Naive thymus-derived CD4-positive, alpha-beta T cell (primary cell): ENCODE results near the gene PCBP1. TPM values are rescaled to one million over a fixed set of nuclear protein-coding genes. Genes with fewer than 3 reads are reported as not detected.

Experiments
- ATAC-seq: fragments of 150-1000 bp; cut with Tn5 transposase; 2 replicates; pipeline ENCODE4 v1.10.0; 2021; ENCODE audit warnings: mild to moderate bottlenecking, moderate library complexity
- CTCF ChIA-PET: fragments of 350-600 bp; sonication (Branson Sonifier 250); formaldehyde crosslinking; loops from one replicate; lab custom pipeline; 2021; ENCODE audit warnings: antibody characterized with exemption; lab: Charles Lee
- POLR2A ChIA-PET: fragments of 350-600 bp; sonication (Branson Sonifier 250); formaldehyde crosslinking; loops from one replicate; lab custom pipeline; 2021; ENCODE audit warnings: antibody characterized with exemption, inconsistent platforms; lab: Charles Lee
- DNase-seq, 9 donors: peaks; one replicate each; pipeline versions ENCODE4 v3.0.0 to v3.0.0-alpha.2; 2020 to 2022; ENCODE audit warnings: mixed read lengths in 1 of 9
- H3K27ac ChIP-seq: one replicate; pipeline ENCODE4 v1.7.0; 2013; ENCODE audit warnings: mild to moderate bottlenecking, low read depth, low read length, moderate library complexity
- H3K27me3 ChIP-seq, 2 donors: one replicate each; pipeline ENCODE4 v1.7.0; 2013; ENCODE audit warnings: low read length in 2 of 2, mild to moderate bottlenecking in 2 of 2, moderate library complexity in 2 of 2; ENCODE audit not compliant: control insufficient read depth in 2 of 2, insufficient read depth in 2 of 2
- H3K36me3 ChIP-seq, 3 experiments: 1 replicate in 2 of 3; 2 replicates in 1 of 3; pipeline ENCODE4 v1.7.0; 2013; ENCODE audit warnings: low read length in 3 of 3, mild to moderate bottlenecking in 3 of 3, moderate library complexity in 1 of 3; ENCODE audit not compliant: insufficient read depth in 3 of 3, control insufficient read depth in 2 of 3
- H3K4me1 ChIP-seq, 2 donors: one replicate each; pipeline ENCODE4 v1.7.0; 2013; ENCODE audit warnings: low read length in 2 of 2, mild to moderate bottlenecking in 2 of 2, moderate library complexity in 1 of 2; ENCODE audit not compliant: control insufficient read depth in 2 of 2, insufficient read depth in 2 of 2
- H3K4me3 ChIP-seq: 2 replicates; pipeline ENCODE4 v1.7.0; 2013; ENCODE audit warnings: mild to moderate bottlenecking, low read length
- H3K9me3 ChIP-seq, 3 experiments: 1 replicate in 2 of 3; 2 replicates in 1 of 3; pipeline ENCODE4 v1.7.0; 2013; ENCODE audit warnings: low read length in 3 of 3; ENCODE audit not compliant: control insufficient read depth in 2 of 3
- H3K27ac Mint-ChIP-seq, 9 donors: one replicate each; pipeline ENCODE4 v1.8.0; 2020 to 2022; ENCODE audit warnings: mixed read lengths in 9 of 9, mild to moderate bottlenecking in 8 of 9, moderate library complexity in 5 of 9, inconsistent platforms in 2 of 9
- H3K27me3 Mint-ChIP-seq, 5 donors: one replicate each; pipeline ENCODE4 v1.8.0; 2021 to 2022; ENCODE audit warnings: mixed read lengths in 5 of 5, mild to moderate bottlenecking in 1 of 5
- H3K36me3 Mint-ChIP-seq, 5 donors: one replicate each; pipeline ENCODE4 v1.8.0; 2020 to 2022; ENCODE audit warnings: mixed read lengths in 5 of 5, mild to moderate bottlenecking in 3 of 5, inconsistent platforms in 1 of 5
- H3K4me1 Mint-ChIP-seq, 7 donors: one replicate each; pipeline ENCODE4 v1.8.0; 2020 to 2022; ENCODE audit warnings: mixed read lengths in 7 of 7, mild to moderate bottlenecking in 3 of 7, inconsistent platforms in 1 of 7
- H3K4me3 Mint-ChIP-seq, 10 donors: one replicate each; pipeline ENCODE4 v1.8.0; 2020 to 2022; ENCODE audit warnings: mild to moderate bottlenecking in 10 of 10, mixed read lengths in 10 of 10, moderate library complexity in 6 of 10, inconsistent platforms in 2 of 10
- H3K9me3 Mint-ChIP-seq, 11 donors: one replicate each; pipeline ENCODE4 v1.8.0; 2020 to 2022; ENCODE audit warnings: mixed read lengths in 11 of 11, mild to moderate bottlenecking in 4 of 11, inconsistent platforms in 1 of 11, moderate library complexity in 1 of 11
- intact Hi-C, 2 donors: fragments of 100-400 bp; cut with micrococcal nuclease; formaldehyde crosslinking; loops; one replicate each; pipeline ENCODE4 v1.15.1; 2023
- polyA plus RNA-seq, 2 donors: library from polyadenylated mRNA; unstranded; fragments of 300-500 nt; fragmentation: Illumina TruSeq; gene quantifications; one replicate each; pipeline ENCODE4 v1.2.3, GENCODE V29; 2021
- total RNA-seq, 6 experiments: library from RNA in 5 of 6; stranded (reverse) in 5 of 6; gene quantifications; 1 replicate in 5 of 6; 2 replicates in 1 of 6; pipeline ENCODE4 v1.2.3 and lab custom pipeline; 2021 to 2026

Gene PCBP1
- total and polyA plus RNA-seq, 7 experiments from 2014 or later: 178 to 487 (median 353) TPM

DNA sequence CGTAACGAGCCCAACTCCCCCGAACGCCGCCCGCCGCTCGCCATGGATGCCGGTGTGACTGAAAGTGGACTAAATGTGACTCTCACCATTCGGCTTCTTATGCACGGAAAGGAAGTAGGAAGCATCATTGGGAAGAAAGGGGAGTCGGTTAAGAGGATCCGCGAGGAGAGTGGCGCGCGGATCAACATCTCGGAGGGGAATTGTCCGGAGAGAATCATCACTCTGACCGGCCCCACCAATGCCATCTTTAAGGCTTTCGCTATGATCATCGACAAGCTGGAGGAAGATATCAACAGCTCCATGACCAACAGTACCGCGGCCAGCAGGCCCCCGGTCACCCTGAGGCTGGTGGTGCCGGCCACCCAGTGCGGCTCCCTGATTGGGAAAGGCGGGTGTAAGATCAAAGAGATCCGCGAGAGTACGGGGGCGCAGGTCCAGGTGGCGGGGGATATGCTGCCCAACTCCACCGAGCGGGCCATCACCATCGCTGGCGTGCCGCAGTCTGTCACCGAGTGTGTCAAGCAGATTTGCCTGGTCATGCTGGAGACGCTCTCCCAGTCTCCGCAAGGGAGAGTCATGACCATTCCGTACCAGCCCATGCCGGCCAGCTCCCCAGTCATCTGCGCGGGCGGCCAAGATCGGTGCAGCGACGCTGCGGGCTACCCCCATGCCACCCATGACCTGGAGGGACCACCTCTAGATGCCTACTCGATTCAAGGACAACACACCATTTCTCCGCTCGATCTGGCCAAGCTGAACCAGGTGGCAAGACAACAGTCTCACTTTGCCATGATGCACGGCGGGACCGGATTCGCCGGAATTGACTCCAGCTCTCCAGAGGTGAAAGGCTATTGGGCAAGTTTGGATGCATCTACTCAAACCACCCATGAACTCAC lies 673 bp downstream of the PCBP1 start:
- H3K4me1 ChIP-seq: peaks cover 55 to 58% of the 10 kb centered on the region in 2 donors
- peaks cover 45 to 67% (median 57%) of the 10 kb centered on the region in 7 donors for H3K4me1 Mint-ChIP-seq
- intact Hi-C loops: loop anchor here (1.0 to 10.0 kb wide), 12 partner anchors 7 to 443 kb away; partner anchors contain the start of genes SNRPG (in 2 of the 2), AAK1 (in 1 of the 2) and TIA1 (in 1 of the 2)

DNA sequence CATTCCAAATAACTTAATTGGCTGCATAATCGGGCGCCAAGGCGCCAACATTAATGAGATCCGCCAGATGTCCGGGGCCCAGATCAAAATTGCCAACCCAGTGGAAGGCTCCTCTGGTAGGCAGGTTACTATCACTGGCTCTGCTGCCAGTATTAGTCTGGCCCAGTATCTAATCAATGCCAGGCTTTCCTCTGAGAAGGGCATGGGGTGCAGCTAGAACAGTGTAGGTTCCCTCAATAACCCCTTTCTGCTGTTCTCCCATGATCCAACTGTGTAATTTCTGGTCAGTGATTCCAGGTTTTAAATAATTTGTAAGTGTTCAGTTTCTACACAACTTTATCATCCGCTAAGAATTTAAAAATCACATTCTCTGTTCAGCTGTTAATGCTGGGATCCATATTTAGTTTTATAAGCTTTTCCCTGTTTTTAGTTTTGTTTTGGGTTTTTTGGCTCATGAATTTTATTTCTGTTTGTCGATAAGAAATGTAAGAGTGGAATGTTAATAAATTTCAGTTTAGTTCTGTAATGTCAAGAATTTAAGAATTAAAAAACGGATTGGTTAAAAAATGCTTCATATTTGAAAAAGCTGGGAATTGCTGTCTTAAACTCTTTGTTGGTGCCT lies 1.4 kb downstream of the PCBP1 start:
- peak overlapping the region; percentile 71 for H3K4me3 ChIP-seq
- peak overlapping the region; percentile 91 to 98 (median 96) for H3K4me3 Mint-ChIP-seq
- no peak for DNase-seq
- no peaks in the 10 kb centered on the region for H3K27me3 ChIP-seq
- peaks cover 0 to 10% (median 0%) of the 10 kb centered on the region in 11 donors for H3K9me3 Mint-ChIP-seq
- peaks cover 43 to 67% (median 55%) of the 10 kb centered on the region in 7 donors for H3K4me1 Mint-ChIP-seq
- H3K4me1 ChIP-seq: peaks cover 47 to 51% of the 10 kb centered on the region in 2 donors
- peaks cover 0 to 13% (median 4%) of the 10 kb centered on the region in 3 experiments for H3K36me3 ChIP-seq
- peaks cover 0 to 4% (median 0%) of the 10 kb centered on the region in 5 donors for H3K27me3 Mint-ChIP-seq
- ChIA-PET POLR2A (interaction anchor here (0.7 to 29.1 kb wide), 8 partner anchors 9 to 205 kb away, joined by 3 to 1973 read pairs (median 90); partner anchors contain the start of genes MXD1 and SNRPG), CTCF (interaction anchor here (1.0 to 3.8 kb wide), 9 partner anchors 16 to 53 kb away, joined by 3 to 30 read pairs (median 4); no protein-coding TSS in a partner anchor)
- peak overlapping the region; percentile 100 for H3K27ac ChIP-seq
- ATAC-seq: no peak
- intact Hi-C loops: loop anchor here (1.0 to 10.0 kb wide), 6 partner anchors 15 to 444 kb away; partner anchors contain the start of genes AAK1 (in 1 of the 2), SNRPG (in 1 of the 2) and TIA1 (in 1 of the 2)
- no peaks in the 10 kb centered on the region for H3K9me3 ChIP-seq
- H3K36me3 Mint-ChIP-seq: peaks cover 5 to 51% (median 28%) of the 10 kb centered on the region in 5 donors
- peak overlapping the region; percentile 97 to 100 (median 100) for H3K27ac Mint-ChIP-seq

More for the DNA sequence above, 673 bp downstream of the PCBP1 start:
- Histone ChIP-seq H3K27me3 (no peaks in the 10 kb centered on the region), H3K36me3 (peaks cover 0 to 19% (median 4%) of the 10 kb centered on the region in 3 experiments), H3K9me3 (no peaks in the 10 kb centered on the region), H3K27ac (peak overlapping the region; percentile 100), H3K4me3 (peak overlapping the region; percentile 71)
- ChIA-PET POLR2A (interaction anchor here (0.7 to 29.1 kb wide), 11 partner anchors 7 to 206 kb away, joined by 3 to 1973 read pairs (median 7); partner anchors contain the start of genes C2orf42, MXD1 and SNRPG), CTCF (interaction anchor here (1.0 to 3.8 kb wide), 8 partner anchors 15 to 54 kb away, joined by 3 to 30 read pairs (median 4); no protein-coding TSS in a partner anchor)
- peak in 7 of 9 donors; percentile 27 to 59 (median 35) for DNase-seq
- peak overlapping the region; percentile 91 to 98 (median 96) for H3K4me3 Mint-ChIP-seq
- ATAC-seq: no peak
- H3K36me3 Mint-ChIP-seq: peaks cover 5 to 57% (median 36%) of the 10 kb centered on the region in 5 donors
- peak overlapping the region; percentile 97 to 100 (median 100) for H3K27ac Mint-ChIP-seq
- peaks cover 0 to 10% (median 0%) of the 10 kb centered on the region in 11 donors for H3K9me3 Mint-ChIP-seq
- peaks cover 0 to 4% (median 0%) of the 10 kb centered on the region in 5 donors for H3K27me3 Mint-ChIP-seq

GRCh38 chr2:70089220-70089982 lies 2.1 kb downstream of the PCBP1 start:
- H3K4me1 Mint-ChIP-seq: peaks cover 42 to 67% (median 54%) of the 10 kb centered on the region in 7 donors
- H3K27ac Mint-ChIP-seq: peak overlapping the region; percentile 97 to 100 (median 100)
- Histone ChIP-seq H3K27ac (peak overlapping the region; percentile 100), H3K27me3 (no peaks in the 10 kb centered on the region), H3K4me1 (peaks cover 47 to 50% of the 10 kb centered on the region in 2 donors), H3K36me3 (peaks cover 0 to 13% (median 4%) of the 10 kb centered on the region in 3 experiments), H3K9me3 (no peaks in the 10 kb centered on the region), H3K4me3 (peak overlapping the region; percentile 71)
- CTCF ChIA-PET: interaction anchor here (0.6 to 3.8 kb wide), 9 partner anchors 17 to 53 kb away, joined by 3 to 30 read pairs (median 4); no protein-coding TSS in a partner anchor
- H3K9me3 Mint-ChIP-seq: peaks cover 0 to 10% (median 0%) of the 10 kb centered on the region in 11 donors
- POLR2A ChIA-PET: interaction anchor here (1.4 to 29.1 kb wide), 7 partner anchors 8 to 204 kb away, joined by 5 to 1973 read pairs (median 172); partner anchors contain the start of genes MXD1 and SNRPG
- peaks cover 0 to 4% (median 0%) of the 10 kb centered on the region in 5 donors for H3K27me3 Mint-ChIP-seq
- no peak for ATAC-seq
- peak overlapping the region; percentile 91 to 98 (median 96) for H3K4me3 Mint-ChIP-seq
- DNase-seq: peak in 3 of 9 donors; percentile 29 to 37 (median 31)
- peaks cover 5 to 52% (median 25%) of the 10 kb centered on the region in 5 donors for H3K36me3 Mint-ChIP-seq
- intact Hi-C loops: loop anchor here (2.0 to 10.0 kb wide), 5 partner anchors 43 to 445 kb away; partner anchors contain the start of genes AAK1 (in 1 of the 2), SNRPG (in 1 of the 2) and TIA1 (in 1 of the 2)

GRCh38 chr2:70089983-70090525 lies 2.8 kb downstream of the PCBP1 start:
- Mint-ChIP-seq H3K36me3 (peaks cover 5 to 54% (median 25%) of the 10 kb centered on the region in 5 donors), H3K27ac (peak overlapping the region; percentile 97 to 100 (median 100)), H3K27me3 (peaks cover 0 to 4% (median 0%) of the 10 kb centered on the region in 5 donors), H3K4me1 (peaks cover 45 to 67% (median 56%) of the 10 kb centered on the region in 7 donors), H3K4me3 (peak overlapping the region; percentile 91 to 98 (median 96)), H3K9me3 (peaks cover 0 to 10% (median 0%) of the 10 kb centered on the region in 11 donors)
- DNase-seq: no peak
- intact Hi-C loops: loop anchor here (2.0 to 10.0 kb wide), 5 partner anchors 43 to 445 kb away; partner anchors contain the start of genes AAK1 (in 1 of the 2), SNRPG (in 1 of the 2) and TIA1 (in 1 of the 2)
- no peaks in the 10 kb centered on the region for H3K9me3 ChIP-seq
- H3K36me3 ChIP-seq: peaks cover 0 to 13% (median 4%) of the 10 kb centered on the region in 3 experiments
- POLR2A ChIA-PET: interaction anchor here (0.5 to 29.1 kb wide), 6 partner anchors 11 to 213 kb away, joined by 3 to 1973 read pairs (median 311); partner anchors contain the start of gene MXD1
- peak overlapping the region; percentile 100 for H3K27ac ChIP-seq
- no peaks in the 10 kb centered on the region for H3K27me3 ChIP-seq
- CTCF ChIA-PET: interaction anchor here (0.6 to 3.8 kb wide), 6 partner anchors 18 to 52 kb away, joined by 3 to 30 read pairs (median 4); no protein-coding TSS in a partner anchor
- no peak for ATAC-seq
- H3K4me1 ChIP-seq: peaks cover 47 to 50% of the 10 kb centered on the region in 2 donors
- peak overlapping the region; percentile 71 for H3K4me3 ChIP-seq
